Endothelial cell of umbilical vein (primary cell): ENCODE results near the gene NAA60. TPM values are rescaled to one million over a fixed set of nuclear protein-coding genes. Genes with fewer than 3 reads are reported as not detected.

Experiments
- BruUV-seq: library from RNA; stranded (reverse); fragments of 400-500 nt; replicated peaks from 2 replicates; lab custom pipeline; 2021; lab: Mats Ljungman, UMichigan
- CTCF ChIA-PET: fragments of 300-600, 350-600 bp; sonication (Branson Sonifier 250); formaldehyde crosslinking; loops from one replicate; lab custom pipeline; 2021; ENCODE audit warnings: antibody characterized with exemption, inconsistent platforms; lab: Charles Lee
- POLR2A ChIA-PET: fragments of 300-600, 350-600 bp; sonication (Branson Sonifier 250); formaldehyde crosslinking; loops from one replicate; lab custom pipeline; 2021; ENCODE audit warnings: antibody characterized with exemption, inconsistent platforms; lab: Charles Lee
- DNase-seq: peaks from one replicate; pipeline ENCODE4 v3.0.0-alpha.2; 2011; ENCODE audit warnings: low read depth, low spot score
- FAIRE-seq: peaks from 2 replicates; lab custom pipeline; 2011; peaks lifted over from hg19 to GRCh38; lab: Jason Lieb, UNC
- H2AFZ ChIP-seq: 2 replicates; pipeline ENCODE4 v1.6.0; 2012; ENCODE audit warnings: low read depth, low read length, control low read depth, inconsistent platforms
- H3K27ac ChIP-seq: 2 replicates; pipeline ENCODE4 v1.5.1; 2011; ENCODE audit warnings: low read depth, mild to moderate bottlenecking, control low read depth, low read length, moderate library complexity; ENCODE audit not compliant: insufficient read depth
- H3K27me3 ChIP-seq, 2 experiments: 2 replicates each; pipeline versions ENCODE4 v1.6.0 to v1.6.1; 2011; ENCODE audit warnings: low read length in 2 of 2, mixed read lengths in 1 of 2; ENCODE audit not compliant: control insufficient read depth in 2 of 2, insufficient read depth in 2 of 2
- H3K36me3 ChIP-seq, 2 experiments: 2 replicates in 1 of 2; 3 replicates in 1 of 2; pipeline ENCODE4 v1.5.1; 2011; ENCODE audit warnings: low read length in 2 of 2, mild to moderate bottlenecking in 1 of 2, moderate library complexity in 1 of 2; ENCODE audit not compliant: control insufficient read depth in 2 of 2, insufficient read depth in 2 of 2; ENCODE audit errors: extremely low read depth in 1 of 2
- H3K4me1 ChIP-seq: 3 replicates; pipeline ENCODE4 v1.5.1; 2011; ENCODE audit warnings: mild to moderate bottlenecking, low read length; ENCODE audit not compliant: control insufficient read depth, insufficient read depth; ENCODE audit errors: extremely low read depth
- H3K4me2 ChIP-seq: 2 replicates; pipeline ENCODE4 v1.6.1; 2011; ENCODE audit warnings: low read length, control low read depth, mixed read lengths; ENCODE audit not compliant: insufficient read depth
- H3K4me3 ChIP-seq, 3 experiments: fragments of 200-600 bp in 1 of 3; sonication (generic), shearing (Covaris generic) in 1 of 3; replicated peaks in 1 of 3; 2 replicates each; pipeline ENCODE4 v1.5.1; 2011 to 2016; ENCODE audit warnings: control low read depth in 3 of 3, low read length in 3 of 3, mild to moderate bottlenecking in 2 of 3, inconsistent platforms in 1 of 3, low read depth in 1 of 3, moderate library complexity in 1 of 3; ENCODE audit not compliant: insufficient read depth in 1 of 3
- H3K79me2 ChIP-seq: 2 replicates; pipeline ENCODE4 v1.6.0; 2012; ENCODE audit warnings: low read length, inconsistent platforms; ENCODE audit not compliant: control insufficient read depth, insufficient read depth
- H3K9ac ChIP-seq: replicated peaks from 2 replicates; pipeline ENCODE3; 2011; ENCODE audit warnings: low read length, control low read depth; ENCODE audit not compliant: insufficient read depth; ENCODE audit errors: extremely low read depth
- H3K9me1 ChIP-seq: replicated peaks from 3 replicates; pipeline ENCODE4 v1.6.0; 2011; ENCODE audit warnings: mild to moderate bottlenecking, low read length; ENCODE audit not compliant: control insufficient read depth, insufficient read depth; ENCODE audit errors: extremely low read depth
- H3K9me3 ChIP-seq: replicated peaks from 2 replicates; pipeline ENCODE4 v1.5.1; 2012; ENCODE audit warnings: low read length, inconsistent platforms; ENCODE audit not compliant: control insufficient read depth, insufficient read depth
- H4K20me1 ChIP-seq: replicated peaks from 2 replicates; pipeline ENCODE3; 2011; ENCODE audit warnings: mild to moderate bottlenecking, low read length; ENCODE audit not compliant: control insufficient read depth, insufficient read depth; ENCODE audit errors: extremely low read depth
- EZH2 ChIP-seq: IDR thresholded peaks from 2 replicates; pipeline ENCODE4 v1.6.1; 2012; ENCODE audit warnings: borderline replicate concordance, low read depth, mild to moderate bottlenecking, moderate library complexity, low read length, inconsistent platforms; ENCODE audit not compliant: severe bottlenecking
- FOS ChIP-seq: IDR thresholded peaks from 2 replicates; pipeline ENCODE4 v1.6.1; 2011; ENCODE audit warnings: mild to moderate bottlenecking, low read length, moderate library complexity, borderline replicate concordance; ENCODE audit not compliant: insufficient read depth
- GATA2 ChIP-seq: IDR thresholded peaks from 2 replicates; pipeline ENCODE4 v1.7.0; 2011; ENCODE audit warnings: low read depth, mild to moderate bottlenecking, moderate library complexity, mixed read lengths, low read length; ENCODE audit not compliant: insufficient read length, insufficient read depth
- MAX ChIP-seq: IDR thresholded peaks from 2 replicates; pipeline ENCODE4 v1.6.1; 2011; ENCODE audit not compliant: insufficient read depth, insufficient read length
- MYC ChIP-seq: IDR thresholded peaks from one replicate; pipeline ENCODE4 v1.6.1; 2011; ENCODE audit warnings: mild to moderate bottlenecking, low read depth, low read length
- POLR2A ChIP-seq: IDR thresholded peaks from 2 replicates; pipeline ENCODE4 v1.6.1; 2012; ENCODE audit warnings: low read depth, mild to moderate bottlenecking, control low read depth, low read length
- POLR2AphosphoS5 ChIP-seq: IDR thresholded peaks from 2 replicates; pipeline ENCODE4 v1.6.1; 2012; ENCODE audit warnings: low read depth, mild to moderate bottlenecking, control low read depth, low read length, moderate library complexity; ENCODE audit not compliant: insufficient read depth
- dilution Hi-C: fragments of 300-500 bp; cut with MboI; formaldehyde crosslinking; loops from one replicate; pipeline ENCODE4 v1.15.0; 2019; ENCODE audit warnings: low sequenced_read_pairs; ENCODE audit not compliant: extremely low pct_ligation_motif_present
- intact Hi-C: fragments of 100-400 bp; cut with micrococcal nuclease; formaldehyde crosslinking; loops from one replicate; pipeline ENCODE4 v1.10.0; 2022
- polyA plus RNA-seq, 4 experiments: library from polyadenylated mRNA; depleted of rRNA in 3 of 4; stranded (reverse) in 3 of 4; unstranded in 1 of 4; fragments of >200 nt; gene quantifications; 2 replicates each; pipeline versions ENCODE4 v1.2.1 to v1.2.3, GENCODE V29; 2011 to 2012; ENCODE audit warnings: missing spikeins in 1 of 4
- total RNA-seq: library from RNA; stranded (reverse); gene quantifications from 2 replicates; pipeline ENCODE4 v1.2.3, GENCODE V29; 2021

The NAA60 gene
- total and polyA plus RNA-seq, 2 donors (not counting 3 experiments of a cell fraction or from before 2014, with no cell fraction given): 22.1 to 42.9 TPM

GRCh38 chr16:3465301-3465700 is 21.8 kb downstream of the NAA60 start:
- Histone ChIP-seq H3K36me3 (peaks cover 4% of the 10 kb centered on the region in 2 experiments), H3K9ac (no peak overlapping the region), H3K9me1 (no peaks in the 10 kb centered on the region), H3K4me3 (no peak overlapping the region), H3K9me3 (no peaks in the 10 kb centered on the region), H3K27me3 (no peaks in the 10 kb centered on the region), H3K27ac (no peak overlapping the region), H2AFZ (no peak overlapping the region), H4K20me1 (peaks cover 7% of the 10 kb centered on the region), H3K4me2 (no peak overlapping the region), H3K79me2 (peaks cover 94% of the 10 kb centered on the region), H3K4me1 (peaks cover 6% of the 10 kb centered on the region)
- CTCF ChIA-PET: no interaction called here
- no peak for TF ChIP-seq EZH2
- no peak for TF ChIP-seq GATA2
- TF ChIP-seq MYC: no peak
- no peak for TF ChIP-seq POLR2AphosphoS5
- TF ChIP-seq POLR2A: no peak
- TF ChIP-seq FOS: no peak
- TF ChIP-seq MAX: no peak
- POLR2A ChIA-PET: no interaction called here
- BruUV-seq: no TSS peak
- FAIRE-seq (no peak), DNase-seq (no peak)
- intact Hi-C loops: no loop called here
- dilution Hi-C loops: no loop called here

- FAIRE-seq (no peak), DNase-seq (no peak)
- Histone ChIP-seq H4K20me1 (peaks cover 7% of the 10 kb centered on the region), H3K4me3 (no peak overlapping the region), H2AFZ (no peak overlapping the region), H3K79me2 (peaks cover 94% of the 10 kb centered on the region), H3K27me3 (no peaks in the 10 kb centered on the region), H3K27ac (no peak overlapping the region), H3K9me1 (no peaks in the 10 kb centered on the region), H3K9me3 (no peaks in the 10 kb centered on the region), H3K9ac (no peak overlapping the region), H3K4me2 (no peak overlapping the region), H3K4me1 (peaks cover 6% of the 10 kb centered on the region), H3K36me3 (peaks cover 4% of the 10 kb centered on the region in 2 experiments)
- no TSS peak for BruUV-seq
- dilution Hi-C loops: no loop called here
- POLR2A ChIA-PET: no interaction called here
- no peak for TF ChIP-seq POLR2A
- TF ChIP-seq GATA2: no peak
- intact Hi-C loops: no loop called here
- CTCF ChIA-PET: no interaction called here
Observed at GRCh38 chr16:3465911-3466584, 22.6 kb downstream of the NAA60 start.
